Measurements from ENCODE around the gene COBL. TPM values are rescaled to one million over a fixed set of nuclear protein-coding genes. Genes with fewer than 3 reads are reported as not detected.

Gene COBL
- total RNA-seq, 4 donors from 2014 or later = 14.3 to 19.3 (median 15.9) TPM

GRCh38 chr7:51286401-51286800, 30.2 kb downstream of the COBL start:
- Histone ChIP-seq H3K27me3 (no peaks in the 10 kb centered on the region), H3K27ac (no peak overlapping the region), H3K4me3 (replicated peaks in 1 of 3) (no peak overlapping the region), H3K9me3 (no peaks in the 10 kb centered on the region), H3K4me1 (peaks cover 17 to 23% of the 10 kb centered on the region in 2 donors), H3K36me3 (no peaks in the 10 kb centered on the region)
- intact Hi-C loops (cut with DNase I) = no loop called here
- TF ChIP-seq POLR2A (IDR thresholded peaks at IDR 0.05) = no peak
- TF ChIP-seq CTCF (IDR thresholded peaks at IDR 0.05) = no peak
- WGBS, 2 donors = 88% methylated on average over 1 of the region's 1 CpG
- DNase-seq = no peak

GRCh38 chr7:51280156-51280555, 36.5 kb downstream of the COBL start:
- Histone ChIP-seq H3K36me3 (no peaks in the 10 kb centered on the region), H3K27ac (no peak overlapping the region), H3K4me1 (peaks cover 0 to 11% of the 10 kb centered on the region in 2 donors), H3K4me3 (replicated peaks in 1 of 3) (no peak overlapping the region), H3K9me3 (no peaks in the 10 kb centered on the region), H3K27me3 (no peaks in the 10 kb centered on the region)
- intact Hi-C loops (cut with DNase I) = no loop called here
- TF ChIP-seq POLR2A (IDR thresholded peaks at IDR 0.05) (no peak), CTCF (IDR thresholded peaks at IDR 0.05) (no peak)
- 80 to 81% methylated on average over 3 of the region's 3 CpGs for WGBS, 2 donors
- DNase-seq = no peak

- TF ChIP-seq CTCF (IDR thresholded peaks at IDR 0.05) = no peak
- Histone ChIP-seq H3K4me3 (replicated peaks in 1 of 3) (no peak overlapping the region), H3K27me3 (no peaks in the 10 kb centered on the region), H3K27ac (no peak overlapping the region), H3K9me3 (no peaks in the 10 kb centered on the region), H3K4me1 (peaks cover 0 to 11% of the 10 kb centered on the region in 2 donors), H3K36me3 (no peaks in the 10 kb centered on the region)
- DNase-seq = no peak
- intact Hi-C loops (cut with DNase I) = no loop called here
- WGBS, 2 donors = 85 to 90% methylated on average over 6 of the region's 6 CpGs
These were observed 37.1 kb downstream of the COBL start for GRCh38 chr7:51279391-51280023.

GRCh38 chr7:51278797-51279196, 37.8 kb downstream of the COBL start:
- no peaks in the 10 kb centered on the region for H3K9me3 ChIP-seq
- 82 to 91% methylated on average over 6 of the region's 6 CpGs for WGBS, 2 donors
- H3K27ac ChIP-seq = no peak overlapping the region
- H3K4me3 ChIP-seq (replicated peaks in 1 of 3) = no peak overlapping the region
- no peak for DNase-seq
- intact Hi-C loops (cut with DNase I) = no loop called here
- H3K4me1 ChIP-seq = peaks cover 0 to 11% of the 10 kb centered on the region in 2 donors
- TF ChIP-seq POLR2A (IDR thresholded peaks at IDR 0.05) (no peak), CTCF (IDR thresholded peaks at IDR 0.05) (no peak)
- no peaks in the 10 kb centered on the region for H3K36me3 ChIP-seq
- no peaks in the 10 kb centered on the region for H3K27me3 ChIP-seq

GRCh38 chr7:51276967-51277366, 39.6 kb downstream of the COBL start:
- no peak for TF ChIP-seq CTCF (IDR thresholded peaks at IDR 0.05)
- no peak for TF ChIP-seq POLR2A (IDR thresholded peaks at IDR 0.05)
- peaks cover 0 to 11% of the 10 kb centered on the region in 2 donors for H3K4me1 ChIP-seq
- 93 to 94% methylated on average over 5 of the region's 5 CpGs for WGBS, 2 donors
- intact Hi-C loops (cut with DNase I) = no loop called here
- no peaks in the 10 kb centered on the region for H3K27me3 ChIP-seq
- no peaks in the 10 kb centered on the region for H3K36me3 ChIP-seq
- no peak overlapping the region for H3K4me3 ChIP-seq (replicated peaks in 1 of 3)
- H3K9me3 ChIP-seq = no peaks in the 10 kb centered on the region
- no peak overlapping the region for H3K27ac ChIP-seq
- DNase-seq = no peak
